Measurements from ENCODE around the gene RASGEF1B.

- TF ChIP-seq EP300 (IDR thresholded peaks at IDR 0.05; ENCODE audit: low read depth) (no peak), CTCF (IDR thresholded peaks at IDR 0.05) (no peak), POLR2A (IDR thresholded peaks at IDR 0.05) (no peak), POLR2AphosphoS5 (IDR thresholded peaks at IDR 0.05) (no peak)
These were observed 44.3 kb downstream of the RASGEF1B start for GRCh38 chr4:81427344-81427821.

All from transverse colon (tissue), 4 donors.